ENCODE data around the gene LMO7. TPM values are rescaled to one million over a fixed set of nuclear protein-coding genes. Genes with fewer than 3 reads are reported as not detected.

LMO7 gene
- total and polyA plus RNA-seq, 2 of the 8 experiments (the other 6 are each of a cell fraction or from before 2014, with no cell fraction given): 8.1 to 28.3 TPM

DNA sequence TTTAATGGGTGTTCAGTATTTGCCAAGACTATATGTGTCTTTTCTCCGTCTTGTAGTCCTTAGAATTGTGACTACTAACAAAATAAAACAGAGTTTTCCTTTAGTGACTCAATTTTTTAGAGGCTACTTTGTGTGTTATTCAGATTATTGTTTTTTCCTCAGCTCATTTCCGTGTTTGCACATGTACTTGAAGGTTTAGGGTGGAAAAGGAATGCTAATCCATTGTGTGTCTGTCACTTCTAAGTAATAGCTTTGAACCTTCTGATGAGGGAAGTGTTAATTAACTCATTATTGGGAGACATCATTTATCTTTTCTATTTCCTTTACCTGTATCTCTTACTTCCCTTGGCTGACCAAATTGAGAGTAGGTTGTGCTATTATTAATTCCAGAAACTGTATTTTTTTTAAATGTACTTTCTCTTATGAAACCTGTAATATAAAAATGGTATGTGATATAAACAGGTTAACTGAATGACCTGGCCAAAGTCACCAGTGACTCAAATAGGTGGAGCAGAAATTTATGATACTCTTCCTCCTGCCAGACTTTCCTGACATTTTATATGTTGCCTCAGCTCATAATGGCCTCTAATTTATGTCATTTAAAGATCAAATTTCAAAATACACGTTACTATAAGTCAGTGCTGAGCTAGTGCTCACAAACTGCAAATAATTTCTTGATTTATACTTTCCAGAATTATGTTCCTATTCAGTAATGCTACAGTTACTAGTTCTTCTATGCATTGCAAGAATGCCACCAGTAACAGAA is 88.8 kb downstream of the LMO7 start:
- no peaks in the 10 kb centered on the region for H3K79me2 ChIP-seq (ENCODE audit: control insufficient read depth in 1 of 2, insufficient read depth in 2 of 2, low read length in 2 of 2)
- no peaks in the 10 kb centered on the region for H3K9me3 ChIP-seq (ENCODE audit: insufficient read depth in 2 of 2, low read depth in 1 of 2, low read length in 1 of 2)
- H2AK5ac ChIP-seq (ENCODE audit: low read depth, low read length): no peak overlapping the region
- WGBS, 2 experiments (ENCODE audit: extremely low coverage in 1 of 2, insufficient coverage in 1 of 2, insufficient read length in 1 of 2, insufficient replicate concordance in 2 of 2, low coverage in 1 of 2, low lambda C conversion rate in 2 of 2, missing lambda C conversion rate in 1 of 2): 83% methylated on average over 3 of the region's 3 CpGs; no CpG with 5 or more reads in 1 of the 2 experiments
- no peaks in the 10 kb centered on the region for H3K27me3 ChIP-seq (replicated peaks in 1 of 4; ENCODE audit: control insufficient read depth in 3 of 4, extremely low read depth in 1 of 4, insufficient read depth in 3 of 4, low read length in 3 of 4)
- H3K18ac ChIP-seq (ENCODE audit: extremely low read depth, low read length): no peak overlapping the region
- H3K4me1 ChIP-seq (replicated peaks in 1 of 4; ENCODE audit: control insufficient read depth in 3 of 4, insufficient read depth in 4 of 4, low read length in 3 of 4): no peaks in the 10 kb centered on the region
- H2BK15ac ChIP-seq (ENCODE audit: low read length): no peak overlapping the region
- H4K8ac ChIP-seq (ENCODE audit: extremely low read depth, insufficient read depth, low read length): no peak overlapping the region
- H3K36me3 ChIP-seq (ENCODE audit: control insufficient read depth in 2 of 4, insufficient read depth in 4 of 4, low read length in 3 of 4): no peaks in the 10 kb centered on the region
- CTCF ChIA-PET (ENCODE audit: partially characterized antibody): interaction anchor here (1.3 kb wide), 1 partner anchor 146 kb away, joined by 3 read pairs; no protein-coding TSS in a partner anchor
- H3K23me2 ChIP-seq (ENCODE audit: low read depth, low read length): no peaks in the 10 kb centered on the region
- H3K27ac ChIP-seq (ENCODE audit: low read depth, low read length): no peak overlapping the region
- H4K5ac ChIP-seq (ENCODE audit: insufficient read length, low read depth, low read length): no peak overlapping the region
- H3K79me1 ChIP-seq (ENCODE audit: low read depth, low read length): no peaks in the 10 kb centered on the region
- POLR2A ChIA-PET (ENCODE audit: partially characterized antibody): no interaction called here
- no peaks in the 10 kb centered on the region for H4K20me1 ChIP-seq (replicated peaks in 1 of 2; ENCODE audit: control insufficient read depth in 1 of 2, insufficient read depth in 2 of 2, low read length in 2 of 2)
- no peak overlapping the region for H3K4ac ChIP-seq (replicated peaks; ENCODE audit: insufficient read length, low read depth, low read length)
- no peak overlapping the region for H2BK12ac ChIP-seq (ENCODE audit: low read depth, low read length)
- FAIRE-seq (no peak), DNase-seq (ENCODE audit: low read depth in 1 of 2, low spot score in 2 of 2) (no peak)
- H2AFZ ChIP-seq (ENCODE audit: low read length): no peak overlapping the region
- H2BK120ac ChIP-seq (replicated peaks; ENCODE audit: low read depth, low read length): no peak overlapping the region
- no peak overlapping the region for H3K4me2 ChIP-seq (ENCODE audit: insufficient read depth in 1 of 2, low read depth in 2 of 2, low read length in 2 of 2)
- H4K91ac ChIP-seq (replicated peaks; ENCODE audit: insufficient read length, low read length): no peak overlapping the region
- H2BK20ac ChIP-seq (ENCODE audit: low read length): no peak overlapping the region
- H3K23ac ChIP-seq (ENCODE audit: insufficient read length): no peak overlapping the region
- no peak overlapping the region for H3K14ac ChIP-seq (ENCODE audit: insufficient read length)
- H3K56ac ChIP-seq (replicated peaks; ENCODE audit: insufficient read length, low read depth, low read length): no peak overlapping the region
- H3K9ac ChIP-seq (replicated peaks in 1 of 4; ENCODE audit: extremely low read depth in 1 of 4, low read depth in 3 of 4, low read length in 3 of 4): no peak overlapping the region
- no peak overlapping the region for H2BK5ac ChIP-seq (ENCODE audit: low read depth, low read length)
- no peak overlapping the region for H3K4me3 ChIP-seq (ENCODE audit: extremely low read depth in 1 of 4, insufficient read depth in 2 of 4, low read depth in 3 of 4, low read length in 4 of 4)
- TF ChIP-seq JUND (IDR thresholded peaks at IDR 0.05; ENCODE audit: low read length) (no peak), SUZ12 (IDR thresholded peaks at IDR 0.05; ENCODE audit: low read length) (no peak), POLR2A (IDR thresholded peaks at IDR 0.05; ENCODE audit: control extremely low read depth in 1 of 2, low read depth in 2 of 2, low read length in 2 of 2) (no peak), EZH2 (IDR thresholded peaks at IDR 0.05; ENCODE audit: low read depth, low read length, severe bottlenecking) (no peak), FOSL1 (IDR thresholded peaks at IDR 0.05; ENCODE audit: insufficient read depth, low read depth, low read length) (no peak), KDM1A (IDR thresholded peaks at IDR 0.05; ENCODE audit: borderline replicate concordance, low read length) (no peak), TAF7 (optimal IDR thresholded peaks at IDR 0.05; ENCODE audit: borderline replicate concordance, low read depth, low read length) (no peak), BCL11A (IDR thresholded peaks at IDR 0.05; ENCODE audit: low read depth in 2 of 2, low read length in 2 of 2) (no peak), POLR2AphosphoS5 (IDR thresholded peaks at IDR 0.05; ENCODE audit: low read depth, low read length) (no peak), TEAD4 (IDR thresholded peaks at IDR 0.05; ENCODE audit: low read depth, low read length) (no peak), SP1 (IDR thresholded peaks at IDR 0.05; ENCODE audit: low read depth, low read length) (no peak), NRF1 (IDR thresholded peaks at IDR 0.05; ENCODE audit: low read depth, low read length) (no peak), BACH1 (IDR thresholded peaks at IDR 0.05; ENCODE audit: low read length) (no peak), GABPA (IDR thresholded peaks at IDR 0.05; ENCODE audit: borderline replicate concordance, insufficient read depth, low read length) (no peak), TCF12 (IDR thresholded peaks at IDR 0.05; ENCODE audit: low read depth, low read length) (no peak)
